Common myeloid progenitor, CD34-positive (primary cell): ENCODE measurements around the gene DMTF1.
A peak's percentile ranks its signal among the peaks of the same experiment; 100 is the strongest.

Experiments used
- CTCF ChIA-PET: fragments of 350-600 bp; sonication (Branson Sonifier 250); formaldehyde crosslinking; loops from one replicate; lab custom pipeline; 2021; ENCODE audit warnings: antibody characterized with exemption; lab: Charles Lee
- POLR2A ChIA-PET: fragments of 350-600 bp; sonication (Branson Sonifier 250); formaldehyde crosslinking; loops from one replicate; lab custom pipeline; 2021; ENCODE audit warnings: antibody characterized with exemption; lab: Charles Lee
- DNase-seq, 3 donors: peaks; one replicate each; pipeline versions ENCODE4 v3.0.0 to v3.0.0-alpha.2; 2013
- H3K27ac ChIP-seq, 2 experiments: 1 replicate in 1 of 2; 2 replicates in 1 of 2; pipeline ENCODE4 v1.7.0; 2013; ENCODE audit warnings: inconsistent platforms in 2 of 2, low read length in 2 of 2, mild to moderate bottlenecking in 2 of 2, low read depth in 1 of 2, moderate library complexity in 1 of 2; ENCODE audit not compliant: severe bottlenecking in 2 of 2, insufficient read depth in 1 of 2, poor library complexity in 1 of 2
- H3K27me3 ChIP-seq, 5 experiments: replicated peaks in 2 of 5; 1 replicate in 3 of 5; 2 replicates in 2 of 5; pipeline versions ENCODE4 v1.6.1 to v1.7.0; 2013; ENCODE audit warnings: low read length in 4 of 5, mild to moderate bottlenecking in 2 of 5, moderate library complexity in 2 of 5, inconsistent platforms in 1 of 5; ENCODE audit not compliant: insufficient read depth in 5 of 5, control insufficient read depth in 4 of 5
- H3K36me3 ChIP-seq, 4 experiments: 1 replicate in 2 of 4; 2 replicates in 2 of 4; pipeline versions ENCODE4 v1.6.1 to v1.7.0; 2013; ENCODE audit warnings: low read length in 3 of 4, control low read depth in 1 of 4, mild to moderate bottlenecking in 1 of 4; ENCODE audit not compliant: control insufficient read depth in 4 of 4, insufficient read depth in 4 of 4
- H3K4me1 ChIP-seq, 4 experiments: 1 replicate in 3 of 4; 2 replicates in 1 of 4; pipeline versions ENCODE4 v1.6.1 to v1.7.1; 2013; ENCODE audit warnings: low read length in 3 of 4, mild to moderate bottlenecking in 3 of 4, control low read depth in 1 of 4, inconsistent platforms in 1 of 4, moderate library complexity in 1 of 4; ENCODE audit not compliant: control insufficient read depth in 4 of 4, insufficient read depth in 4 of 4; ENCODE audit errors: control extremely low read depth in 1 of 4
- H3K4me3 ChIP-seq, 7 experiments: 1 replicate in 4 of 7; 2 replicates in 3 of 7; pipeline versions ENCODE4 v1.5.1 to v1.7.0; 2013; ENCODE audit warnings: mild to moderate bottlenecking in 7 of 7, low read length in 6 of 7, moderate library complexity in 6 of 7, inconsistent platforms in 2 of 7, low read depth in 2 of 7, control low read depth in 1 of 7; ENCODE audit not compliant: insufficient read depth in 4 of 7, control insufficient read depth in 1 of 7; ENCODE audit errors: extremely low read depth in 1 of 7
- H3K9me3 ChIP-seq, 5 experiments: 1 replicate in 4 of 5; 2 replicates in 1 of 5; pipeline versions ENCODE4 v1.6.1 to v1.7.1; 2013; ENCODE audit warnings: low read length in 4 of 5, mild to moderate bottlenecking in 2 of 5, inconsistent platforms in 1 of 5, low read depth in 1 of 5, moderate library complexity in 1 of 5; ENCODE audit not compliant: control insufficient read depth in 4 of 5, insufficient read depth in 2 of 5; ENCODE audit errors: control extremely low read depth in 1 of 5
- WGBS: methylation state at CpG from one replicate; pipeline ENCODE4 v1.1.5; 2013; ENCODE audit not compliant: insufficient coverage; 5-methylcytosine and 5-hydroxymethylcytosine counted together

Gene DMTF1

GRCh38 chr7:87128861-87129267 lies 23.4 kb upstream of the DMTF1 start:
- WGBS = 80% methylated on average over 4 of the region's 4 CpGs
- H3K4me3 ChIP-seq = no peak overlapping the region

GRCh38 chr7:87129332-87129731 lies 22.9 kb upstream of the DMTF1 start:
- 100% methylated on average over 2 of the region's 3 CpGs for WGBS

More at GRCh38 chr7:87128861-87129267, 23.4 kb upstream of the DMTF1 start:
- CTCF ChIA-PET = interaction anchor here (0.6 to 1.6 kb wide), 3 partner anchors 20 to 244 kb away, joined by 3 to 5 read pairs (median 4); no protein-coding TSS in a partner anchor
- H3K36me3 ChIP-seq = no peaks in the 10 kb centered on the region
- peaks cover 0 to 10% (median 0%) of the 10 kb centered on the region in 4 experiments for H3K4me1 ChIP-seq
- no peaks in the 10 kb centered on the region for H3K9me3 ChIP-seq
- no peaks in the 10 kb centered on the region for H3K27me3 ChIP-seq
- H3K27ac ChIP-seq = no peak overlapping the region
- DNase-seq = peak; percentile 11 to 72 (median 53)
- POLR2A ChIA-PET = no interaction called here

GRCh38 chr7:87129848-87130247 lies 22.4 kb upstream of the DMTF1 start:
- no peak overlapping the region for H3K4me3 ChIP-seq
- no peak for DNase-seq
- ChIA-PET POLR2A (no interaction called here), CTCF (interaction anchor here (0.7 to 1.6 kb wide), 4 partner anchors 16 to 204 kb away, joined by 3 to 5 read pairs (median 4); no protein-coding TSS in a partner anchor)
- no peaks in the 10 kb centered on the region for H3K27me3 ChIP-seq
- 85% methylated on average over 3 of the region's 3 CpGs for WGBS
- no peak overlapping the region for H3K27ac ChIP-seq
- H3K4me1 ChIP-seq = peaks cover 0 to 14% (median 0%) of the 10 kb centered on the region in 4 experiments
- no peaks in the 10 kb centered on the region for H3K36me3 ChIP-seq
- no peaks in the 10 kb centered on the region for H3K9me3 ChIP-seq

More at GRCh38 chr7:87129332-87129731, 22.9 kb upstream of the DMTF1 start:
- Histone ChIP-seq H3K4me3 (no peak overlapping the region), H3K9me3 (no peaks in the 10 kb centered on the region), H3K27me3 (no peaks in the 10 kb centered on the region), H3K4me1 (peaks cover 0 to 14% (median 0%) of the 10 kb centered on the region in 4 experiments), H3K27ac (no peak overlapping the region), H3K36me3 (no peaks in the 10 kb centered on the region)
- ChIA-PET POLR2A (no interaction called here), CTCF (interaction anchor here (0.6 to 1.6 kb wide), 4 partner anchors 15 to 244 kb away, joined by 3 to 5 read pairs (median 4); no protein-coding TSS in a partner anchor)
- DNase-seq = no peak

- Histone ChIP-seq H3K27me3 (no peaks in the 10 kb centered on the region), H3K9me3 (no peaks in the 10 kb centered on the region), H3K4me3 (no peak overlapping the region), H3K4me1 (peaks cover 0 to 14% (median 0%) of the 10 kb centered on the region in 4 experiments), H3K36me3 (no peaks in the 10 kb centered on the region), H3K27ac (no peak overlapping the region)
- DNase-seq = no peak
- POLR2A ChIA-PET = no interaction called here
- WGBS = 83% methylated on average over 1 of the region's 3 CpGs
- CTCF ChIA-PET = interaction anchor here (1.3 kb wide), 1 partner anchor 29 kb away, joined by 3 read pairs; no protein-coding TSS in a partner anchor
Measured at GRCh38 chr7:87131771-87132170, 20.5 kb upstream of the DMTF1 start.

GRCh38 chr7:87137271-87137670 lies 15.0 kb upstream of the DMTF1 start:
- no peak overlapping the region for H3K27ac ChIP-seq
- CTCF ChIA-PET = interaction anchor here (1.4 kb wide), 1 partner anchor 10 kb away, joined by 4 read pairs; no protein-coding TSS in a partner anchor
- H3K27me3 ChIP-seq = no peaks in the 10 kb centered on the region
- H3K36me3 ChIP-seq = no peaks in the 10 kb centered on the region
- DNase-seq = no peak
- peaks cover 0 to 18% (median 8%) of the 10 kb centered on the region in 4 experiments for H3K4me1 ChIP-seq
- POLR2A ChIA-PET = interaction anchor here (0.8 kb wide), 1 partner anchor 15 kb away, joined by 3 read pairs; the partner anchor contains the start of gene DMTF1
- no peak overlapping the region for H3K4me3 ChIP-seq
- H3K9me3 ChIP-seq = peaks cover 0 to 3% (median 0%) of the 10 kb centered on the region in 5 experiments

GRCh38 chr7:87139514-87139913 lies 12.7 kb upstream of the DMTF1 start:
- Histone ChIP-seq H3K4me1 (peaks cover 0 to 19% (median 11%) of the 10 kb centered on the region in 4 experiments), H3K4me3 (no peak overlapping the region), H3K27me3 (no peaks in the 10 kb centered on the region), H3K9me3 (peaks cover 0 to 3% (median 0%) of the 10 kb centered on the region in 5 experiments), H3K27ac (no peak overlapping the region), H3K36me3 (no peaks in the 10 kb centered on the region)
- POLR2A ChIA-PET = no interaction called here
- DNase-seq = no peak
- WGBS = no CpG with 5 or more reads among the region's 1 CpG
- CTCF ChIA-PET = interaction anchor here (1.1 to 1.6 kb wide), 2 partner anchors 11 to 212 kb away, joined by 3 read pairs; no protein-coding TSS in a partner anchor

GRCh38 chr7:87140271-87140748 lies 11.9 kb upstream of the DMTF1 start:
- ChIA-PET POLR2A (no interaction called here), CTCF (no interaction called here)
- Histone ChIP-seq H3K9me3 (peaks cover 0 to 3% (median 0%) of the 10 kb centered on the region in 5 experiments), H3K27me3 (no peaks in the 10 kb centered on the region), H3K27ac (no peak overlapping the region), H3K36me3 (no peaks in the 10 kb centered on the region), H3K4me3 (no peak overlapping the region), H3K4me1 (peaks cover 0 to 24% (median 13%) of the 10 kb centered on the region in 4 experiments)
- WGBS = no CpG with 5 or more reads among the region's 2 CpGs
- DNase-seq = peak; percentile 28 to 61 (median 36)
